Lung (tissue), 12 donors: ENCODE data around the gene EDAR. TPM values are rescaled to one million over a fixed set of nuclear protein-coding genes. Genes with fewer than 3 reads are reported as not detected.

Experiments used
- ATAC-seq: fragments of 200-7000 bp; cut with Tn5 transposase; one replicate; pipeline ENCODE4 v1.9.1; 2020; ENCODE audit warnings: moderate number of reproducible peaks; ENCODE audit not compliant: insufficient read depth, low FRiP score
- DNase-seq, 3 donors: peaks; one replicate each; pipeline ENCODE4 v3.0.0-alpha.2; 2013 to 2017
- H3K27ac ChIP-seq, 2 donors: one replicate each; pipeline ENCODE4 v1.5.1; 2013; ENCODE audit warnings: mild to moderate bottlenecking in 2 of 2, moderate library complexity in 2 of 2, control low read depth in 1 of 2, inconsistent platforms in 1 of 2, low read depth in 1 of 2, low read length in 1 of 2
- H3K27me3 ChIP-seq, 3 donors: one replicate each; pipeline ENCODE4 v1.5.1; 2013; ENCODE audit warnings: low read length in 2 of 3; ENCODE audit not compliant: control insufficient read depth in 3 of 3, insufficient read depth in 3 of 3
- H3K36me3 ChIP-seq, 4 donors: one replicate each; pipeline ENCODE4 v1.5.1; 2013; ENCODE audit warnings: low read length in 4 of 4, mild to moderate bottlenecking in 1 of 4, moderate library complexity in 1 of 4; ENCODE audit not compliant: control insufficient read depth in 4 of 4, insufficient read depth in 4 of 4
- H3K4me1 ChIP-seq, 5 donors: one replicate each; pipeline ENCODE4 v1.5.1; 2013; ENCODE audit warnings: low read length in 5 of 5, mild to moderate bottlenecking in 2 of 5, moderate library complexity in 1 of 5; ENCODE audit not compliant: control insufficient read depth in 5 of 5, insufficient read depth in 5 of 5
- H3K4me3 ChIP-seq: one replicate; pipeline ENCODE4 v1.5.1; 2013; ENCODE audit warnings: mild to moderate bottlenecking, control low read depth, moderate library complexity
- H3K9ac ChIP-seq, 2 donors: one replicate each; pipeline ENCODE4 v1.5.1; 2013; ENCODE audit warnings: low read length in 2 of 2, control low read depth in 1 of 2; ENCODE audit not compliant: insufficient read depth in 1 of 2
- H3K9me3 ChIP-seq, 4 donors: one replicate each; pipeline ENCODE4 v1.5.1; 2013; ENCODE audit warnings: low read length in 3 of 4, mild to moderate bottlenecking in 1 of 4, moderate library complexity in 1 of 4; ENCODE audit not compliant: control insufficient read depth in 4 of 4, insufficient read depth in 3 of 4
- WGBS, 2 donors: extraction: QIAGEN DNeasy Blood & Tissue Kit; methylation state at CpG; one replicate each; pipeline ENCODE4 v1.1.7; 2013; 5-methylcytosine and 5-hydroxymethylcytosine counted together
- polyA plus RNA-seq, 2 donors: library from polyadenylated mRNA; stranded (reverse); fragments of 200-250 nt; gene quantifications; one replicate each; pipeline ENCODE4 v1.2.1, GENCODE V29; 2013
- total RNA-seq, 2 donors: library from RNA; depleted of rRNA in 1 of 2; stranded (reverse); fragments of >200 nt in 1 of 2; gene quantifications; one replicate each; pipeline ENCODE4 v1.2.1, GENCODE V29; 2014 to 2021
- TF ChIP-seq, protein P1 (sequence below): IDR thresholded peaks from 2 replicates; pipeline ENCODE4 v1.5.1; 2012; ENCODE audit warnings: mild to moderate bottlenecking; ENCODE audit errors: control extremely low read depth, extremely low read depth
- donor health status: control.
- donor health status: control.
- donor health status: Bipolar disorder and iron deficiency.
- donor health status: healthy.
- donor health status: DM: yes; HTN: yes; CAD: no.

The EDAR gene
- total and polyA plus RNA-seq, 4 donors: 0.02 to 0.37 (median 0.10) TPM; not detected in 1

DNA sequence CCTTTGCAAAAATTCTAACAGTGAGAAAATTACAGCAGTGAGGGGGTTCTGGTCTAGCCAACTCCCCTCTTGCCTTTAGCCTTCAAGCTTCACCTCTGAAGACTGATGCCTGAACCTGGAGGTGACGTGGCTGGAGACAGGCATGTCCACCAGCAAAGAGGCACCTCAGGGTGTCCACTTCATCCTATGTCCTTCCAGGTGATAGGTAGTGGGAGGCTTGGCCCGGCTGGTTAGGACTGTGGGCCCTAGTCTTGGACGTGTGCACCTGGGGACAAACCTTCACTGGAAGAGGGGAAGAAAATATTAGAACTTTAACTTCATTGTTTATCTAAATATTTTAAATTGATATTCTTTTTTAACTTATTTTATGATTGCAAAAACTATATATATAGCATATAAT lies 35.5 kb upstream of the EDAR start:
- no peak for ATAC-seq
- Histone ChIP-seq H3K27me3 (peaks cover 0 to 2% (median 0%) of the 10 kb centered on the region in 3 donors), H3K36me3 (no peaks in the 10 kb centered on the region), H3K9me3 (peaks cover 0 to 2% (median 0%) of the 10 kb centered on the region in 4 donors), H3K4me3 (no peak overlapping the region), H3K4me1 (peaks cover 0 to 4% (median 0%) of the 10 kb centered on the region in 5 donors), H3K27ac (no peak overlapping the region), H3K9ac (no peak overlapping the region)
- DNase-seq: no peak
- WGBS, 2 donors: 93 to 96% methylated on average over 3 of the region's 3 CpGs
- TF ChIP-seq, protein P1, sequence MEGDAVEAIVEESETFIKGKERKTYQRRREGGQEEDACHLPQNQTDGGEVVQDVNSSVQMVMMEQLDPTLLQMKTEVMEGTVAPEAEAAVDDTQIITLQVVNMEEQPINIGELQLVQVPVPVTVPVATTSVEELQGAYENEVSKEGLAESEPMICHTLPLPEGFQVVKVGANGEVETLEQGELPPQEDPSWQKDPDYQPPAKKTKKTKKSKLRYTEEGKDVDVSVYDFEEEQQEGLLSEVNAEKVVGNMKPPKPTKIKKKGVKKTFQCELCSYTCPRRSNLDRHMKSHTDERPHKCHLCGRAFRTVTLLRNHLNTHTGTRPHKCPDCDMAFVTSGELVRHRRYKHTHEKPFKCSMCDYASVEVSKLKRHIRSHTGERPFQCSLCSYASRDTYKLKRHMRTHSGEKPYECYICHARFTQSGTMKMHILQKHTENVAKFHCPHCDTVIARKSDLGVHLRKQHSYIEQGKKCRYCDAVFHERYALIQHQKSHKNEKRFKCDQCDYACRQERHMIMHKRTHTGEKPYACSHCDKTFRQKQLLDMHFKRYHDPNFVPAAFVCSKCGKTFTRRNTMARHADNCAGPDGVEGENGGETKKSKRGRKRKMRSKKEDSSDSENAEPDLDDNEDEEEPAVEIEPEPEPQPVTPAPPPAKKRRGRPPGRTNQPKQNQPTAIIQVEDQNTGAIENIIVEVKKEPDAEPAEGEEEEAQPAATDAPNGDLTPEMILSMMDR: no peak

DNA sequence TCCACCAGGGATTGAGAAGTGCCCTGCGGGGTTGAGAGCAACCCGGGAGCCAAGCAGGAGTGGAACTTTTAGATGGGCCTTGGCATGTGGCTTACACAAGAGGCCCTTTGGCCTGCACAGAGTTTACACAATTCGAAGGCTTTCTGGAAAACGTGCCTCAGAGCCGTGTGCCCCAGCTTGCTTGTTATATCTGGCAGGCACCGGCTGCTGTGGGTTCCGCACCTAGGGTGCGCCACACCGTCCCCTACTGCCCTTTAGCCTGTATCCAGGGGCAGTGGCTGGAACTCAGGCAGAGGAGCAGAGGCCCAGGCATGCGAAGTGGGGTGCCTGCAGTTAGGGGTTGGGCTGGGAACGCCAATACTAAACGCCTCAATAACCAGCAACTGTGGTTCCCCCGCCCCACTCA lies 32.9 kb upstream of the EDAR start:
- H3K27me3 ChIP-seq: peaks cover 0 to 2% (median 0%) of the 10 kb centered on the region in 3 donors
- no peak overlapping the region for H3K4me3 ChIP-seq
- WGBS, 2 donors: 86 to 87% methylated on average over 13 of the region's 13 CpGs
- DNase-seq (no peak), ATAC-seq (no peak)
- no peak overlapping the region for H3K9ac ChIP-seq
- peaks cover 0 to 2% (median 0%) of the 10 kb centered on the region in 4 donors for H3K9me3 ChIP-seq
- TF ChIP-seq, protein P1: no peak
- H3K4me1 ChIP-seq: no peaks in the 10 kb centered on the region
- H3K27ac ChIP-seq: no peak overlapping the region
- no peaks in the 10 kb centered on the region for H3K36me3 ChIP-seq

DNA sequence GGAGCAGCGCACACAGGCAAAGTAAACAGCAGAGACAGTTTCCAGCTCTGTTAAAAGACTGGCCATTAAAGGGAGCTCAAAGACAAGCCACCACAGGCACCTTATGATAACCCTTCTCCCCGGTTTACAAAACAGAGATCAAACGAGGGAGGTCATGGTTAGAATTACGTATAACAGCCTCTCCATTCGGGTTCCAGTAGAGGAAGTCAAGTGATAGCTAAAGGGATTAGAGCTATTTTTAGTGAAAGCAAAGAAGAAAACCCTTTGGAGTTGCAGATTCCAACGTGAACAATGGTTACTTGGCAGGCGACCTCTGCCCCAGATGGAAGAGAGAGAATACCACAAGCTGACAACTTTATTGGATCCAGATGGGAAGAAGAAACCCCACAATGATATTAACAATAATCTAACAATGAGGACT lies 31.2 kb upstream of the EDAR start:
- no peak overlapping the region for H3K9ac ChIP-seq
- ATAC-seq (no peak), DNase-seq (no peak)
- WGBS, 2 donors: 34 to 51% methylated on average over 7 of the region's 7 CpGs
- no peak overlapping the region for H3K27ac ChIP-seq
- no peaks in the 10 kb centered on the region for H3K36me3 ChIP-seq
- H3K9me3 ChIP-seq: peaks cover 0 to 2% (median 0%) of the 10 kb centered on the region in 4 donors
- TF ChIP-seq, protein P1: no peak
- H3K4me1 ChIP-seq: no peaks in the 10 kb centered on the region
- H3K27me3 ChIP-seq: peaks cover 0 to 2% (median 0%) of the 10 kb centered on the region in 3 donors
- no peak overlapping the region for H3K4me3 ChIP-seq

DNA sequence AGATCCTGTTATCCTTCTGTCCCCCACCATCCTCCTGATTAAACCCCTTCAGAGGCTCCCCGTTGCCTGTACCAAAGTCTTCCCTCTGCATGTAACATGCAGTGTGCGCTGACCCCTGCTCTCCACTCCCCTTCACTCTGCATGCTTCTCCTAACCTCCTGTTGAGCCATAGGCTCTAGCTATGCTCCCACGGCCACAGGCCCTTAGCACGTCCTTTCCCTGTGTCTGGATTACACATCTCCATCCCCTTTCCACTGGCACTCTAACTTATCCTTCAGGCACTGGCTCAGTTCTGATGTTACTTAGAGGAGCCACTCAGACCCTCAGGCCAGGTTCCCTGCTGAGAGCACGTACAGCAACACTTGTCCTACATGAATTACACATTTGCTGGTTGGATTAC lies 29.4 kb upstream of the EDAR start:
- TF ChIP-seq, protein P1: no peak
- ATAC-seq (no peak), DNase-seq (no peak)
- WGBS, 2 donors: 93 to 95% methylated on average over 5 of the region's 5 CpGs
- Histone ChIP-seq H3K9me3 (no peaks in the 10 kb centered on the region), H3K4me1 (no peaks in the 10 kb centered on the region), H3K36me3 (no peaks in the 10 kb centered on the region), H3K27ac (no peak overlapping the region), H3K27me3 (peaks cover 0 to 2% (median 0%) of the 10 kb centered on the region in 3 donors), H3K4me3 (no peak overlapping the region), H3K9ac (no peak overlapping the region)
